GM21723 (cell line): ENCODE data around the gene SKI.

ENCODE experiments used
- ATAC-seq: cut with Tn5 transposase; IDR thresholded peaks from one replicate; pipeline ENCODE4 v1.9.1; 2021; ENCODE audit warnings: mild to moderate bottlenecking, moderate library complexity; ENCODE audit not compliant: unreplicated experiment

The SKI gene

DNA sequence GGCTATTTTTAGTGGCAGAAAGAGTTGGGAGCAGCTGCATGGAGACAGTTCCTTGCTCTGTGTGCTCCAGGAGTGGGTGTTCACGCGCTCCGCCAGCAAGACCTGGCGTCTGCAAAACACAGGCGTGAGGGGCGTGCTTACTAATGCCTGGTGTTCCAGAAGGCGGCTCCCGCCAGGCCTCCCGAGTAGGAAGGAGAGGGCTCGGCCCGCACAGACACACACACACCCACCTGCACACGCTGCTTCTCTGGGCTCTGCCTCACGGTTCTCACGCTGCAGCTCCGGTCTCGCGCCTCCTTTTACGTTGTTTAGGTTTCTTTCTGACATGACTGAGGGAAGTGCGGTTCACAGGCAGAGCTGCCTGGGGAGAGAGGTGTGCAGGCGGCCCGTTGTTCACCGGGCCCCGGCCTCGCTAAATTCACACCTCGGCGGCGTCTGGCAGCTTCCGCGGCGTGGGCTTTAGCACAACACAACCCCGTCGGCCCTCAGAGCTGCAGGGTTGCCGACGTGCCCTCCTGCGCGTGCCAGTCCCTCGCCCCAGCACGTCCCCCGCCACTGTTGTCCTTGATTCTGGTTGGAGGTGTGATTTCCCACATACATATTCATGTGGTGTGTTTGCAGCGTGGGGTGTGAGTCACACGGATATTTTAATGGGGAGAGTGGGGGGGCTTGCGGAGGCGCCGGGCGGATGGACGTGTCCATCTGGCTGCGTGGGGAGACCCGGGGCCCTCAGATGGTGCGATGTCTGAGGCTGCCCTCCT lies 77.0 kb downstream of the SKI start:
- no peak for ATAC-seq

DNA sequence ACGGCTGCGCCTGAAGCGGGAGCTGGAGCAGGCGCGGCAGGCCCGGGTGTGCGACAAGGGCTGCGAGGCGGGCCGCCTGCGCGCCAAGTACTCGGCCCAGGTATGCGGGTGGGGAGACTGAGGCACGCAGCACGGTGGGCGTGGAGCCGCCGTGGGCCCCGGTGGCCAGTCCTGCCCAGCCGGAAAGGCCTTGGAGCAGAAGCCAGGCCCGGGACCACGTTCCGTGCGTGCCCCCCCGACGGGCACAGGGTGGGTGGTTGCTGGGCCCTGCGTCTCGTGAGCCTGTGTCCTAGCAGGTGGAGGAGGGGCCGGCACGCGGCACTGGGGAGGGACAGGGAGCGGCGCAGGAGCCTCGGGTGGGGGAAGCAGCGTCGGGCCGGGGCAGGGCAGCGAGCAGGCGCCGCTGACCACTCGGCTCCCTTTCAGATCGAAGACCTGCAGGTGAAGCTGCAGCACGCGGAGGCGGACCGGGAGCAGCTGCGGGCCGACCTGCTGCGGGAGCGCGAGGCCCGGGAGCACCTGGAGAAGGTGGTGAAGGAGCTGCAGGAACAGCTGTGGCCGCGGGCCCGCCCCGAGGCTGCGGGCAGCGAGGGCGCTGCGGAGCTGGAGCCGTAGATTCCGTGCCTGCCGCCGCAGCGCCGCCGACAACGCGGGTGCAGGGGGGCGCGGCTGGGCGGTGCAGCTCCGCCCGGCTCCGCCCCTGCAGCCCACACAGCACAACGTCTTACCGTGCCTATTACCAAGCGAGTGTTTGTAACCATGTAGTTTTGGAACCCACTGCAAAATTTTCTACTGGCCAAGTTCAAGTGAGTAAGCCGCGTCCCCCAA lies 78.2 kb downstream of the SKI start:
- ATAC-seq: no peak

DNA sequence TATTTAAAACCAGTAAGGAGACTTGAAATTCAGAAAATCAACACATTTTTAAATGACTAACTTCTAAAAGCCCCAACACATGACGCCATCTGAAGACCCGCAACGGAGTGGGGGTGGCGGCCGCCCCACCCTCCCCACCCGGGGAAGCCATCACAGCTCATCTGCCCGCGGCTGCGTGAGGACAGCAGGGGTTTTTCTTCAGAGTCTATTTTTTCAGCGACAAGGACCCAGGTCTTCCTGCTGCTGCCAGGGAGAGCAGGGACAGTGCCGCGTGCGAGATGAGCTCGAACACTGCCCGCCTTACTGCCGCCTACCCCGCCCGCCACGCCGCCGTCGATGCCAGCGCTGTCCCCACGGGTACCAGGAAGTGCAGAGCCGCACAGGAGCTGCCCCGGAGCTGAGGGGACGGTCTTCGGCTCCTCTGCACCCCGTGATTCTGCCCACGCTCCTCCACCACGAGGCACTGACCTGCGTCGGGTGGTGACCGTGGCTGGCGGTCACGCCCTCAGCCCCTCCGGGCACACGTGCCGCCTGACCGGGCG lies 79.0 kb downstream of the SKI start:
- ATAC-seq: no peak

DNA sequence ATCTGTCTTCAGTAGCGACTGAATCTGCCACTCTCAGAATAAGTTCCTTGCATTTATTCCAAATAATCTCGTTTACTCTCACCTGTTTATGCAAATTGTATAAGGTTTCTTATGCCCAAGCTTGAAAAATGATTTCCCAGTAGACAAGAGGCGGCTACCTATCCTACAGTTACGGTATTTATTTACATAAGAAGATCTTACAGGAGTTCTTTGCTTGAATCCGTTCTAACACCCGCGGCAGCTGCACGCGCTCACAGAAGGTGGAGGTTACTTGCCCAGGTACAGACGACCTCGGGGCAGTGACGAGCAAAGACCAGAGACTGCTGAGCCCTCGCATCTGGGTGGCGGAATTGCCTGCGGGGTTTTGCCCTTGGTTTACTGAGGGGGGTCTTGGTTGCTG lies 79.9 kb downstream of the SKI start:
- no peak for ATAC-seq

DNA sequence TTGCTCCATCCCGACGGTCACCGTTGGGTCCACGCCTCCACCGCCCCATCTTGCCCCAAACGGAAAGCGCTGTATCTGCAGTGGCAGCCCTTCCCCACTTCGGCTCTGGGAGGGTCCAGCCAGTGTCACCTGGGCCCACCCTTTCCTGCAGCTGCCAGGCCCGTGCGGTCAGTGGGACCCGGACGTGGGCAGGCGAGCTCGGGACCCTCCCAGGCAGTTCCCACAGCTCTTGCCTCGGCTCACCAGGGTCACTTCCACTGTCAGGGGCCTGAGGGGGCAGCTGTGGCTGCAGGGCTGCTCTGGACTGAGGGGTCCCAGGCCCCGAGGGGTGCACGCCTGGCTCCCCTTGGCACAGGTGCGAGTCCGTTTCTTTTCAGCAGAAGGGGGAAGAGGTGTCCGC lies 80.7 kb downstream of the SKI start:
- no peak for ATAC-seq

DNA sequence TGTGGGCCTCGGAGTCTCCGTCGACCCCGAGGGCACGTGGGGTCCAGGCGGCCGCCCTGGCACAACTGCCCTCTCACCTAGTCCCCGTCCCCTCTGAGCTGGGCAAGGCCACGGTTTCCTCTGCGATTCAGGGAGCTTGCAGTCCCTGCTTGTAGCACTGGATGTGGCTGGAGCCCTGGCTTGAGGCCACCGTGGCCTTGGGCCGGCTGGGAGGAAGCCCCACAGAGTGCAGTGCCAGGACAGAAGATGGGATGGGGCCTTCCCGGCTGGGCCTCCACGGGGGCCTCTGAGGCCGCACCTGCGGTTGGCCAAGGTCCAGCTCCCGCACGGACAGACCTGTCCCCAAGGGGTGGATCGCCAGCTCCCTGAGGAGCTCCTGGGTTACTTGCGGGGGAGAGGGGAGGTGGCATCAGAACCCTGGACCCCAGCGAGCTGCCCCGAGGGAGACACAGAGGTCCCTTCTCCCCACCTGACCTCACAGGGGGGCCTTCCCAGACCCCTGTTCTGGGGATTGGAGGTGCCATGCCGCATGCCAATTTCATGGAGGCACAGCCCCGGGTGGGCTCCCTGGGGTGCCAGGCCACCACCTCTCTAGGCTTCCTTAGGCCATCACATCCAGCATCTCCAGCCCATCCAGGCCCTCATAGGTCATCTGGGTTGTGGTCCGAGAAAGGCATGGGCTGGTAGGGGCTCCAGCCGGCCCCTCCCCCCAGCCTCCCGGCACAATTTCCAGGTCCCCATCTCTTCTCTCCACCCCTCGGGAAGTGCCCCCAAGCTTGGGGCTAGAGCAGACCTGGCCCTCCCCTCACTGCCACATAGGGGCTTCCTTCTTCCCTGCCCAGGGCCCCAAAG lies 82.4 kb downstream of the SKI start:
- no peak for ATAC-seq

DNA sequence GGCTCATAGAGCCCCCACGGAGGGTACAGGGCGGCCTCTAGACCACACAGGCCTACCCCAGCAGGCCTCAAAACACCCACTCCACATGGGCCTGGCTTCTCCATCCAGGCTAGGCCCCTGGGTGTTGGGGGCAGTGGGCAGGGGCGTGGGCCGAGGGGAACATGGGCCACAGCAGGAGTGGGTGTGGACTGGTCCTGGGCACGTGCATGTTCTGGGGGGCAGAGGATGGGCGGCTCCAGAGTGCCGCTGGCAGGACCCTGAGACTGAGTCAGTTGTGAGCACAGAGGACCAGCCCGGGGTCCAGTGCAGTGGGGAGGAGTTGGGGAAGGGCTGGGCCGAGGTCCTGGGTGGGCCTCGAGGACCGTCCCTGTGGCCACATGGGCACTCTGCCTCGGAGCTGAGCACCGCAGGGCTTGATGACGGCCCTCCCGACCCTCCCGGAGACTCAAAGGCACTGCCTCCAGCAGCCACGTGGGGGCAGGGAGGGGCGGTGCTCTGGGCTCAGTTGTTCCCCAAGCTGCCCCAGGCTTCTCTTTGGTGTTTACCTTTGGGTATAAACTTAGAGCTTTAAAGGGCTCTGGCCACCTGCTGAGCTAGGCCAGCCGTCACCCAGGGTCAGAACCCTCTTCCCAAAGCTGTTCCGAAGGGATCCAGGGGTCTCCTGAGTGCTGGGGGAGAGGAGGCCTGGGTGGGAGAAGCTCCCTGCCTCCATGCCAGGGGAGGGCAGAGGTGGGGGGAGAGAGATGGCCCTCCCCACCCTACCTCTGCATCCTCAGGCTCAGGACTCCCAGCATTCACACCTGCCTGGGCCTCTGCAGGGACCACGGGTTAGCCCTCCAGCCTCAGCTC lies 83.3 kb downstream of the SKI start:
- ATAC-seq: no peak

DNA sequence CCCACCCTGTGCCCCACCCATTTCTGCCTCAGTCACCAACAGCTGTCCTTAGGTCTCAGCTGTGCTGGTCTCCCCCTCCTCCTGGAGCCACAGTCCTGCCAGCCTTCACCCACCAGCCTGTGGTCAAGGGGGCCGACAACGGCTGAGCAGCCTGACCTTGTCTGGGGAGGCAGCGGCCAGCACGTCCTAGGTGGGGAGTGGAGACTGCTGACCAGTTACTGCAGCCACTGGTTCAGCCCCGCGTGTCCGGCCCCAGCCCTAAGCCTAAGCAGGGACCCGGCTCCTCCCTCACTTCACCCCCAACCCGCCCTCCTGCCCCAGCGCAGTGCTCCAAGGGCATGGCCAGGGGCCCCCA lies 84.0 kb downstream of the SKI start:
- ATAC-seq: no peak

DNA sequence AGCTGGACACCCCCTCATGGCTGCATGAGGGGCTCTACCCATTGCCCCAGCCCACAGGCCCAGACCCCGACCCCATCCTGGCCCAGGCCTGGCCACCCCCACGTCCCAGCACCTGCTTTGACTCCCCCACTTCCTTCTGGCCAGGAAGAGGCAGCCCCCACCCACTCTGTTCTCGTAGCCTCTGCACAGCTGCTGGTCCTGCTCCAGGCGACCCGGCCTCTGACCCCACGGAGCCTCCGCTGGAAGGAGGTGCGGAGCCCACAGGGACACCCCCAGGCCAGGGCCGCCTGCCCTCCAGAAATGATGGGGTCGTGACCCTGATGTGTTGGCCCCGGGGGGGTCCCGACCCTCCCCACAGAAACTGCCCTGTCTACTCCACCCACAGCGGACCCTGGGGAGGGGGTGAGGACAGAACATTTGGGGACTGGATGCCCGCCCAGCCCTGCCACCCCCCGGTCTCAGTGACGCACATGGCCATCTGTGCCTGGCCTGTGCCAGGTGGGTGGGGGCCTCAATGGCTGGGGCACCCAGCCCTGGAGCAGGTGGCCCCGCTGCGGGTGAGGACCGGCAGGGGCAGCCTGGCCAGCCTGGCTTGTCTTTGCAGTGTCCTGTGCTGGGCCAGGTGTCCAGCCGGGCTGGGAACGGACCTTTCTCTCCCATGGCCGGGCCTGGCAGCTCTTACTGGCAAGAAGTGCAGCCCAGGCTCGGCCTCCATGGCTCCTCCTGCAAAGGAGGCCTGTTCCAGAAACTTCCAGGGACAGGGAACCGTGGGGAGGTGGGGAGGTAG lies 84.6 kb downstream of the SKI start:
- ATAC-seq: no peak

DNA sequence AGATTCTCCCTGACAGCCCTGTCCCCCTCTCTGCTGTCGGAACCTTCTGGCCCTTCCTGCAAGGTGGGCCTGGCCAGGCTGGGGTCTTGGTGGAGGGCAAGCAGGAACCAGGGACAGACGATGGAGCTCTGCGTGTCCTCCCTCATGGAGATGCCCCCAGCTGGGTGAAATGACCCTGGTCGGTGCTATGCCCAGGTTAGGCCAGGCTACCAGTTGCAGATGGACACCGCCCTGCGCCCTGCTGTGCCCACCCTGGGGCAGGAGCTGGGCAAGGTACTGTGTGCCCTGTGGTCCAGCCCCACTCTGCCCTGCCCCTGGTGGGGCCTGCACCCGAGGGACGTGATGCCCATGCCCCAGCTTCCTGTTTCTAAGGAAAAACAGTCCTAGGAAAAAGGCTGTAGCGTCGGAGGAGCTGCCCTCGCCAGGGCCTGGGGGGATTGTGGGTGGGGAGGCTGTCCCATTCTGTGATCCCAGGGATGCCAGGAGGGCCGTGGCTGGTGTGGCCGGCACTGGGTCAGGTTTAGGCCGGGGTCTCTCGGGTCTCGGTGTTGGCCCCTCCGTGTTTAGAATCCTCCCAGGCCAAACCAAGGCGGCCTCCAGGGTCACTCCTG lies 85.6 kb downstream of the SKI start:
- no peak for ATAC-seq

DNA sequence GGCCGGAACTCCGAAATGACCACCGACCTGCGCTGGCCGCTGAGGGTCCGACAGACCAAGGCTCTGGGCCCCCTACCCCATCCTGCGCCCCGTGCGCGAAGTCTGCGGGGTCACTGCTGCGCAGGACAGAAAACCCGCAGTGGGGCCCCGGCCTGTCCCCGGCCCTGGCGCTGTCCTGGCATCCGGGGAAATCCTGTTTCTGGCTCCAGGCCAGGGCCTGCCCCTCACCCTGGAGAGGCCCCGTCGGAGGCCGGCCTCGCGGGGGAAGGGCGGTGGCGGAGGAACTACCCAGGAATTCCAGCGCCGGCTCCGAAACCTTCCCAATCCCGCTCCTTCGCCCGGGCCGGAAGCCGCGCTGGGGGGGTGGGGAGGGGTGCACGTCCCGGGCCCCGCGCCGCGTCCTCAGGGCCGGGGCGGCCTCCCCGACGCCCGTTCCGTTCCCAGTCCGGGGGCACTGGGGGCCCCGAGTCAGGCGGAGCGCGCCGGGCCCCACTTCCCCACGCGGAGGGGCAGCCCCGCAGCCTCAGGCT lies 86.2 kb downstream of the SKI start:
- no peak for ATAC-seq

DNA sequence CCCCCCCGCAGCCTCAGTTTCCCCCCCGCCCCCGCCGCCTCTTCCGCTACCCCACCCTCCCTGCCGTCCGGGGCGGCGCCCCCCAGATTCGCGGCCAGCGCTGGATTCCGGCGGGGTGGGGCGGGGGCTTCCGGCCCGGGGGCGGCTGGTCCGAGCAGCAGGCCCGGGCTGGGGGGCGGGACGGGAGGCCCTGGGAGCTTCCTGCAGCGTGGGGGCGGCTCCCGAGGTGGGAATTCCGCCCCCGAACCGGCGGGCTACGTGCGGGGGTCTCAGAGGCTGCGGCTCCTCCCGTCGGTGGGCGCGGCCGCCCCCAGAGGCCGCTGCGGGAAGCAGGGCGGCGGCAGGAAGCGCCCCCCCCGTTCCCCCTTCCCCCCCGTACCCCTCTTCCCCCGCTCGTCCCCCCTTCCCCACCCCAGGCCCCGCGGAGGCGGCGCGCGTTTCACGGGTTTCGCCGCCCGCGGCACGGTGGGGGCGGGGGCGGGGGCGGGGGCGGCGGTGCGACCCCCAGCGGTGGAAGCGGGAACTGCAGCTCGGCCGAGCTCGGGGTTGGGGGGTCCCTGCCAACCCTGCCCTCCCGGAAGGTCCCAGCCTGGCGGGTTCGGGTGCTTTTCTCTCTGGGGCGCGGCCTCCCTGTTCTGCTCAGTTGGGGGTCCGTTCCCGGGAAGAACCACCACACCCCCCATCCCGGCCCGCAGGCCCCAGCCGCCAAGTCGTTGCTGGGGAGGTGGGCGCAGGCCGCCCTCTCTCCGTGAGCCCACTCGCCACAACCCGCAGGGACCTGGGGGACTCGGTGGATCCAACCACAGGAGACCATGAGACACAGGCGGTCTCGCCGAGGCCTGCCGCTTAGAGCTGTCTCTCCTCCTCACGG lies 86.9 kb downstream of the SKI start:
- no peak for ATAC-seq

DNA sequence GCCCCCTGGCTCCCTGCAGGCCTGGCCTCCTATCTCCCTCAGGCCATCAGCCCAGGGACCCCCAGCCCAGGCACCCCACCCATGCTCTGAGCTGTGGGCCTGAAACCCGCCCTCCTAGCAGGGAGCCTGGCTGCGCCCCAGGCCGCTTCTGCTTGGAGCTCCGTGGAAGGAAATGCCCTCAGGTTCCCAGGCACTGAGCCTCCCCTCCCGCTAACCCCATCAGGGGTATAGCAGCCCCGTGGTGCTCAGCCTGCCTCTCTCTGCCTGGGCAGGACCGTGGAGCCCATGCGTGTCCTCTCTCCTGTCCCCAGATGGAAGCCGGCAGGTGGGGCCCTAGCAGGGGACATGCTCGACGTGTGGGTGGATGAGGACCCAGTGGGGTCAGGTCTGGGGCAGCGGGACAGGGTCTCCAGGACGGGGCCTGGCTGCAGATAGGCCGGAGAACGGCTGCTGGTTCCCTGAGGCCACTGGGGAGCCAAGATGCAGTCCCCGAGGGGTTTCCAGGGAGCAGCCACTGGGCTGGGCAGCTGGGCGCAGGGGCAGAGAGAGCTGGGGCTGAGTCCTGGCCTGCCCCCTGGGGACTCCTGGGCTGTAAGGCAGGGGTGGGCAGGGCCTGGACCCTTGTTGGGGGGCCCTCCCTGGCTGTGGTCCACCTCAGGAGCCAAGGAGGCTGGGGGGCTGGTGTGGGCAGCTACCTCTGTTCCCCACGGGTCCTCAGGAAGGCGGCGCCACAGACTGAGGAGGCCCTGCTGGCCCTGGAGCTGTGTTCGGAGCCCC lies 87.7 kb downstream of the SKI start:
- ATAC-seq: no peak

DNA sequence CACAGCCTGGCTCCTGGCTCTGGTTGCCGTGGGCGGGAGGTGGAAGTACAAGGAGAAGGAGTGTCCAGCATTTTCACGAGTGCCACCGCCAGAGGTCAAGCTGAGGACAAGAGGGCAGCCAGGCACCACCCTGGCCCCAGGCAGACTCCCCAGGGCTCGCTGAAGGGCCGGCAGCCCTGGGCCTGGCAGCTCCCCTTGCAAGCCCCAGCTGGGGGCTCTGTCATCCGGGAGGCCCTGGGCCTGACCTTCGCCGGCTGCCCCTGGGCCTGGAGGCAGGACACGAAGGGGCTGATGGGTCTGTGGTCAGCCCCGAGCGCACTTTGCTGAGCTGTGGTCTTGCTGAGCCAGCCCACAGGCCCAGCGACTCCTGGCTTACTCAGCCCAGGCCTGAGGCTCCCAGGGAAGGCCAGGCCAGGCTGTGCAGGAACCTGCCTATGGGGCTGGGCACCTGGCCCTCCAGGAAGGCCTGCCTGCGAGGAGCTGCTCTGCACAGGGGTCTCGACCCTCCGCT lies 88.4 kb downstream of the SKI start:
- no peak for ATAC-seq

DNA sequence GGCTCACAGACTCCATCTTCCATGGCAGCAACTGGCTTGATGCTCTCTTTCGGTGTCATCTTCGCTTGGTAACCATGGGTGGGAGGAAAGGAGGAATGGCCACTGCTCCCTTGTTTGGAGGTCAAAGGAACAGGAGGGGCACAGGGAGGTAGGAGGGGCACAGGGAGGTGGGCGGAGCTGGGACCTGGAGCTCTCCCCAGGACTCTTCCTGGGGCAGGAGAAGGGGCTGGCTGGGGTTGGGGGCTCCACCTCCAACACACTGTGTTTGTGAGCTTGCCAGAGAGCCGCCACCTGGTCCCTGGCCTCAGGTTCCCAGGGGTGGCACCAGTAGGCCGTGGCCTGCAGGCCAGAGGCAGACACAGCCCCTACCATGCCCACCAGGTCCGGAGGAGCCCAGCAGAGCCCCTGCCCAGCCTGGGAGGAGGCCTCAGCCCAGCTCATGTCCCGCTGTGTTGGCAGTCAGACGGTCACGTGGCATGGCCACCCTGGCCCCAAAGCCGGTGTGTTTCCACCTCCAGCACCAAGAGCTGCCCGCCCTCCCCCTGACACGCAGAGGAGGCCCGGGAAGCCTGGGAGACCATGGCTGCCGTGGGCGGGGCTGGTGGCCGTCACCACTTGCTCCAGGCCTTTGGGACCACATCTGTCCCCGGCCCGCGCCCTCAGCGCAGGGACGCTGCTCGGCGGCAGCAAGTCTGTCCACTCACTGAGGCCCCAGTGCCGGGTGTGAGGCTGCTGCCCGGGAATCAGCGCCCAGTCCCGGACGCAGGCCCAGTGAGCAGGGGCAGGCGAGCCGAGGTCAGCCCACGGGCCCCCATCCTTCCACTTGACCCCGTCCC lies 89.3 kb downstream of the SKI start:
- ATAC-seq: no peak
